ENCODE results near the gene CFAP99. TPM values are rescaled to one million over a fixed set of nuclear protein-coding genes. Genes with fewer than 3 reads are reported as not detected.
"Not testable (repeated sequence)": the region's sequence is repeated elsewhere in the genome, so short reads cannot be mapped to it uniquely, and the experiment has no call there.

Gene CFAP99
- total RNA-seq, 1 donor from 2014 or later = not detected

- DNase-seq (ENCODE audit: extremely low spot score, unreplicated experiment) = no peak
- H3K4me1 Mint-ChIP-seq (ENCODE audit: unreplicated experiment) = peaks cover 10% of the 10 kb centered on the region
- no peak for TF ChIP-seq CTCF (IDR thresholded peaks at IDR 0.05)
- H3K27ac Mint-ChIP-seq (ENCODE audit: unreplicated experiment) = no peak overlapping the region
- H3K27me3 Mint-ChIP-seq (ENCODE audit: unreplicated experiment) = no peaks in the 10 kb centered on the region
- peak overlapping the region; percentile 63 for H3K4me3 Mint-ChIP-seq (ENCODE audit: unreplicated experiment)
- no peaks in the 10 kb centered on the region for H3K9me3 Mint-ChIP-seq (ENCODE audit: unreplicated experiment)
- H3K36me3 Mint-ChIP-seq (ENCODE audit: unreplicated experiment) = no peaks in the 10 kb centered on the region
Measured at GRCh38 chr4:2461246-2461960, 42.6 kb downstream of the CFAP99 start.

GRCh38 chr4:2462218-2462991, 43.6 kb downstream of the CFAP99 start:
- Mint-ChIP-seq H3K27me3 (ENCODE audit: unreplicated experiment) (no peaks in the 10 kb centered on the region), H3K4me1 (ENCODE audit: unreplicated experiment) (peaks cover 13% of the 10 kb centered on the region), H3K4me3 (ENCODE audit: unreplicated experiment) (peak overlapping the region; percentile 63), H3K36me3 (ENCODE audit: unreplicated experiment) (no peaks in the 10 kb centered on the region), H3K9me3 (ENCODE audit: unreplicated experiment) (no peaks in the 10 kb centered on the region), H3K27ac (ENCODE audit: unreplicated experiment) (no peak overlapping the region)
- no peak for DNase-seq (ENCODE audit: extremely low spot score, unreplicated experiment)
- peak; percentile 75 for TF ChIP-seq CTCF (IDR thresholded peaks at IDR 0.05)

DNA sequence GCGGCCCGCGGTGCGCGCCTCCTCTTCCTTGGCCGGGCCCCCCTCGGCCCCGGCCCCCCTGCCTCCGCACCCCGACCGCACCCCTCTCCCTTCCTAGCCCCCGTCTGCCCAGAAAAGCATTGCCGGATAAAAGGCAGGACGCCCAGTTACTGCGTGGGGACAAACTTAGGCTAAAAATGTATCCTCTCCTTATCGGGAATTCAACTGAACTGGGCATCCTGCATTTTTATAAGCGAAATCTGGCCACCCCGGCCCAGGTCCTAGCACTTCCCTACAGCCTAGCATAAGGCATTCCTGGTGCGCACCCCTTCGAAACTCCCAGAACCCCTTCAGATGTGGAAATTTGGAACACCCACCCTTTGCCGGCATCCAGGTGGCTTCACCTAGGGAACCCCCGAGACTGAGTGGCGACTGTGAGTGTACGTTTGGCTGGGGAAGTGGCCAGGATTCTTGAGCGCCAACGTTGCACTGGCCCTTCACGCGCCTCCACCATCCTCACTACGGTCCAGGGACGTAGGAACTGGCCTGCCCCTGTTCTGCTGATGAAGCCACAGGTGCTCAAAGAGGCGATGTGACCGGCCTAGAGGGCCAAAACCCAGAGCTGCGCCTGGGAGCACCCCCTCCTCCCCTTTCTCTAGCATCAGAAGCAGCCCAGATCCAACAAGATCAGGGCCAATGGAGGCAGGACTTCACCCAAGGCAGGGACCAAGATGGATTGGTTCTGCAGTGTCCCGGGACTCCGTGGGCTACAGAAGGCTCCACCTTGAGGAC, 44.4 kb downstream of the CFAP99 start:
- no peak overlapping the region for H3K27ac Mint-ChIP-seq (ENCODE audit: unreplicated experiment)
- no peaks in the 10 kb centered on the region for H3K27me3 Mint-ChIP-seq (ENCODE audit: unreplicated experiment)
- peaks cover 20% of the 10 kb centered on the region for H3K4me1 Mint-ChIP-seq (ENCODE audit: unreplicated experiment)
- H3K9me3 Mint-ChIP-seq (ENCODE audit: unreplicated experiment) = no peaks in the 10 kb centered on the region
- TF ChIP-seq CTCF (IDR thresholded peaks at IDR 0.05) = peak; percentile 4
- peak overlapping the region; percentile 70 for H3K4me3 Mint-ChIP-seq (ENCODE audit: unreplicated experiment)
- no peak for DNase-seq (ENCODE audit: extremely low spot score, unreplicated experiment)
- H3K36me3 Mint-ChIP-seq (ENCODE audit: unreplicated experiment) = no peaks in the 10 kb centered on the region

GRCh38 chr4:2465032-2465431, 46.3 kb downstream of the CFAP99 start:
- no peak for DNase-seq (ENCODE audit: extremely low spot score, unreplicated experiment)
- H3K36me3 Mint-ChIP-seq (ENCODE audit: unreplicated experiment) = no peaks in the 10 kb centered on the region

GRCh38 chr4:2465544-2465943, 46.8 kb downstream of the CFAP99 start:
- not testable (repeated sequence) for H3K4me3 Mint-ChIP-seq (ENCODE audit: unreplicated experiment); H3K27ac Mint-ChIP-seq (ENCODE audit: unreplicated experiment); H3K27me3 Mint-ChIP-seq (ENCODE audit: unreplicated experiment); H3K9me3 Mint-ChIP-seq (ENCODE audit: unreplicated experiment); H3K36me3 Mint-ChIP-seq (ENCODE audit: unreplicated experiment); DNase-seq (ENCODE audit: extremely low spot score, unreplicated experiment)
- H3K4me1 Mint-ChIP-seq (ENCODE audit: unreplicated experiment) = peaks cover 32% of the 10 kb centered on the region

More at GRCh38 chr4:2465032-2465431, 46.3 kb downstream of the CFAP99 start:
- Mint-ChIP-seq H3K4me1 (ENCODE audit: unreplicated experiment) (peaks cover 27% of the 10 kb centered on the region), H3K27me3 (ENCODE audit: unreplicated experiment) (no peaks in the 10 kb centered on the region), H3K9me3 (ENCODE audit: unreplicated experiment) (no peaks in the 10 kb centered on the region), H3K27ac (ENCODE audit: unreplicated experiment) (no peak overlapping the region), H3K4me3 (ENCODE audit: unreplicated experiment) (no peak overlapping the region)
- TF ChIP-seq CTCF (IDR thresholded peaks at IDR 0.05) = no peak

Measured in osteocyte (in vitro differentiated cells).